H1 (cell line): ENCODE data around the gene OSM. TPM values are rescaled to one million over a fixed set of nuclear protein-coding genes. Genes with fewer than 3 reads are reported as not detected.

ENCODE experiments used
- FOSL1 ChIP-seq: IDR thresholded peaks from 2 replicates; pipeline ENCODE4 v1.6.1; 2011; ENCODE audit warnings: mild to moderate bottlenecking, low read depth, low read length, moderate library complexity; ENCODE audit not compliant: insufficient read depth
- polyA plus RNA-seq, 7 experiments: library from polyadenylated mRNA; depleted of rRNA in 3 of 7; stranded (reverse) in 5 of 7; unstranded in 2 of 7; fragments of >200 nt in 5 of 7; fragments of 200-250 nt in 2 of 7; gene quantifications; 1 replicate in 5 of 7; 2 replicates in 1 of 7; 4 replicates in 1 of 7; pipeline versions ENCODE4 v1.2.1 to v1.2.3, GENCODE V29; 2011 to 2013; ENCODE audit warnings: missing spikeins in 2 of 7, mixed read lengths in 2 of 7
- total RNA-seq: library from RNA; stranded (reverse); fragmentation: NEBNext Ultra II Directional; extraction: Animal tissue kit (Norgen Biotek cat#: 25700); gene quantifications from 2 replicates; pipeline ENCODE4 v1.2.1, GENCODE V29; 2021
- TF ChIP-seq, protein P1 (sequence below): fragments of 300-600 bp; sonication (generic); IDR thresholded peaks from 2 replicates; pipeline ENCODE4 v1.7.1; 2012; ENCODE audit warnings: low read length, moderate library complexity, mild to moderate bottlenecking, inconsistent platforms; ENCODE audit not compliant: insufficient replicate concordance

Gene OSM
- total and polyA plus RNA-seq, 2 of the 8 experiments (the other 6 are each of a cell fraction or from before 2014, with no cell fraction given), result not detected

DNA sequence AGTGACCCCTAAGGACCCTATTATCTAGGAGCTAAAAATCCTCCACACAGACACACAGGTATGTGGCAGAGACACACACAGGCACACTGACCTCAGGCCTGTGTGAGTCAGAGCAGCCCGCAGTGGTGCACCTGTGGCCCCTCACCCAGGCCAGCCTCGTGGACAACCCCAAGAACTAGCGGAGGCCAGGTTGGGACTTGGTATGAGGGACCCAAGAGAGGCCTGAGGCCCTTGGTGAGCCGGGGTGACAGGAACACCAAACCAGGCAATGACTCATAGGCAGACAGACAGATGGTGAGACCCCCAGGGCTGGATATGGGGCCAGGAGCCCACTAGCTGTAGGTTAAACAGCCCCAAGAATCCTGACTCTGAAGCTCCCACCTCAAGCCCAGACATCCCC, 16.7 kb upstream of the OSM start (continued):
- no peak for TF ChIP-seq FOSL1
- TF ChIP-seq, protein P1, sequence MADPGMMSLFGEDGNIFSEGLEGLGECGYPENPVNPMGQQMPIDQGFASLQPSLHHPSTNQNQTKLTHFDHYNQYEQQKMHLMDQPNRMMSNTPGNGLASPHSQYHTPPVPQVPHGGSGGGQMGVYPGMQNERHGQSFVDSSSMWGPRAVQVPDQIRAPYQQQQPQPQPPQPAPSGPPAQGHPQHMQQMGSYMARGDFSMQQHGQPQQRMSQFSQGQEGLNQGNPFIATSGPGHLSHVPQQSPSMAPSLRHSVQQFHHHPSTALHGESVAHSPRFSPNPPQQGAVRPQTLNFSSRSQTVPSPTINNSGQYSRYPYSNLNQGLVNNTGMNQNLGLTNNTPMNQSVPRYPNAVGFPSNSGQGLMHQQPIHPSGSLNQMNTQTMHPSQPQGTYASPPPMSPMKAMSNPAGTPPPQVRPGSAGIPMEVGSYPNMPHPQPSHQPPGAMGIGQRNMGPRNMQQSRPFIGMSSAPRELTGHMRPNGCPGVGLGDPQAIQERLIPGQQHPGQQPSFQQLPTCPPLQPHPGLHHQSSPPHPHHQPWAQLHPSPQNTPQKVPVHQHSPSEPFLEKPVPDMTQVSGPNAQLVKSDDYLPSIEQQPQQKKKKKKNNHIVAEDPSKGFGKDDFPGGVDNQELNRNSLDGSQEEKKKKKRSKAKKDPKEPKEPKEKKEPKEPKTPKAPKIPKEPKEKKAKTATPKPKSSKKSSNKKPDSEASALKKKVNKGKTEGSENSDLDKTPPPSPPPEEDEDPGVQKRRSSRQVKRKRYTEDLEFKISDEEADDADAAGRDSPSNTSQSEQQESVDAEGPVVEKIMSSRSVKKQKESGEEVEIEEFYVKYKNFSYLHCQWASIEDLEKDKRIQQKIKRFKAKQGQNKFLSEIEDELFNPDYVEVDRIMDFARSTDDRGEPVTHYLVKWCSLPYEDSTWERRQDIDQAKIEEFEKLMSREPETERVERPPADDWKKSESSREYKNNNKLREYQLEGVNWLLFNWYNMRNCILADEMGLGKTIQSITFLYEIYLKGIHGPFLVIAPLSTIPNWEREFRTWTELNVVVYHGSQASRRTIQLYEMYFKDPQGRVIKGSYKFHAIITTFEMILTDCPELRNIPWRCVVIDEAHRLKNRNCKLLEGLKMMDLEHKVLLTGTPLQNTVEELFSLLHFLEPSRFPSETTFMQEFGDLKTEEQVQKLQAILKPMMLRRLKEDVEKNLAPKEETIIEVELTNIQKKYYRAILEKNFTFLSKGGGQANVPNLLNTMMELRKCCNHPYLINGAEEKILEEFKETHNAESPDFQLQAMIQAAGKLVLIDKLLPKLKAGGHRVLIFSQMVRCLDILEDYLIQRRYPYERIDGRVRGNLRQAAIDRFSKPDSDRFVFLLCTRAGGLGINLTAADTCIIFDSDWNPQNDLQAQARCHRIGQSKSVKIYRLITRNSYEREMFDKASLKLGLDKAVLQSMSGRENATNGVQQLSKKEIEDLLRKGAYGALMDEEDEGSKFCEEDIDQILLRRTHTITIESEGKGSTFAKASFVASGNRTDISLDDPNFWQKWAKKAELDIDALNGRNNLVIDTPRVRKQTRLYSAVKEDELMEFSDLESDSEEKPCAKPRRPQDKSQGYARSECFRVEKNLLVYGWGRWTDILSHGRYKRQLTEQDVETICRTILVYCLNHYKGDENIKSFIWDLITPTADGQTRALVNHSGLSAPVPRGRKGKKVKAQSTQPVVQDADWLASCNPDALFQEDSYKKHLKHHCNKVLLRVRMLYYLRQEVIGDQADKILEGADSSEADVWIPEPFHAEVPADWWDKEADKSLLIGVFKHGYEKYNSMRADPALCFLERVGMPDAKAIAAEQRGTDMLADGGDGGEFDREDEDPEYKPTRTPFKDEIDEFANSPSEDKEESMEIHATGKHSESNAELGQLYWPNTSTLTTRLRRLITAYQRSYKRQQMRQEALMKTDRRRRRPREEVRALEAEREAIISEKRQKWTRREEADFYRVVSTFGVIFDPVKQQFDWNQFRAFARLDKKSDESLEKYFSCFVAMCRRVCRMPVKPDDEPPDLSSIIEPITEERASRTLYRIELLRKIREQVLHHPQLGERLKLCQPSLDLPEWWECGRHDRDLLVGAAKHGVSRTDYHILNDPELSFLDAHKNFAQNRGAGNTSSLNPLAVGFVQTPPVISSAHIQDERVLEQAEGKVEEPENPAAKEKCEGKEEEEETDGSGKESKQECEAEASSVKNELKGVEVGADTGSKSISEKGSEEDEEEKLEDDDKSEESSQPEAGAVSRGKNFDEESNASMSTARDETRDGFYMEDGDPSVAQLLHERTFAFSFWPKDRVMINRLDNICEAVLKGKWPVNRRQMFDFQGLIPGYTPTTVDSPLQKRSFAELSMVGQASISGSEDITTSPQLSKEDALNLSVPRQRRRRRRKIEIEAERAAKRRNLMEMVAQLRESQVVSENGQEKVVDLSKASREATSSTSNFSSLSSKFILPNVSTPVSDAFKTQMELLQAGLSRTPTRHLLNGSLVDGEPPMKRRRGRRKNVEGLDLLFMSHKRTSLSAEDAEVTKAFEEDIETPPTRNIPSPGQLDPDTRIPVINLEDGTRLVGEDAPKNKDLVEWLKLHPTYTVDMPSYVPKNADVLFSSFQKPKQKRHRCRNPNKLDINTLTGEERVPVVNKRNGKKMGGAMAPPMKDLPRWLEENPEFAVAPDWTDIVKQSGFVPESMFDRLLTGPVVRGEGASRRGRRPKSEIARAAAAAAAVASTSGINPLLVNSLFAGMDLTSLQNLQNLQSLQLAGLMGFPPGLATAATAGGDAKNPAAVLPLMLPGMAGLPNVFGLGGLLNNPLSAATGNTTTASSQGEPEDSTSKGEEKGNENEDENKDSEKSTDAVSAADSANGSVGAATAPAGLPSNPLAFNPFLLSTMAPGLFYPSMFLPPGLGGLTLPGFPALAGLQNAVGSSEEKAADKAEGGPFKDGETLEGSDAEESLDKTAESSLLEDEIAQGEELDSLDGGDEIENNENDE, result no peak
- TF ChIP-seq, all 59 proteins: peak for 0
